Renal pelvis (tissue), 12 donors: ENCODE measurements around the gene CT47C1. TPM values are rescaled to one million over a fixed set of nuclear protein-coding genes. Genes with fewer than 3 reads are reported as not detected.
"Not testable (repeated sequence)": the region's sequence is repeated elsewhere in the genome, so short reads cannot be mapped to it uniquely, and the experiment has no call there.

Source experiments
- DNase-seq: peaks from one replicate; pipeline ENCODE4 v3.0.0-alpha.2; 2013
- long read RNA-seq, 16 experiments: transcript quantifications; one replicate each; lab custom pipeline, GENCODE V29; 2026
- polyA plus RNA-seq, 3 donors: library from polyadenylated mRNA; unstranded; fragments of 120-200 nt; gene quantifications; one replicate each; pipeline ENCODE4 v1.2.1, GENCODE V29; 2013; ENCODE audit not compliant: insufficient read length in 3 of 3

The CT47C1 gene
- not detected for polyA plus RNA-seq
- long read RNA-seq, donor 1: 0 reads
- long read RNA-seq, donor 2: 0 reads
- long read RNA-seq, donor 3: 0 reads
- long read RNA-seq, donor 4: 0 reads
- long read RNA-seq, donor 5: 0 reads
- long read RNA-seq, donor 6: 0 reads
- long read RNA-seq, donor 7: 0 reads
- long read RNA-seq, donor 8: 0 reads
- long read RNA-seq, donor 9: 0 reads
- long read RNA-seq, donor 10: 0 reads
- long read RNA-seq, donor 11: 0 reads
- long read RNA-seq, donor 12: 0 reads
- long read RNA-seq, donor 13: 0 reads
- long read RNA-seq, donor 14: 0 reads
- long read RNA-seq, donor 15: 0 reads
- long read RNA-seq, donor 16: 0 reads

- no peak for DNase-seq
Measured at GRCh38 chrX:119072744-119073143, at the start of gene CT47C1. CT47C1 (plus strand) TSS chrX:119072993; CDS start chrX:119073226, 233 bp downstream.

- no peak for DNase-seq
Measured at GRCh38 chrX:119025900-119026299, 46.9 kb upstream of the CT47C1 start.

GRCh38 chrX:119026344-119026743 is 46.4 kb upstream of the CT47C1 start:
- not testable (repeated sequence) for DNase-seq

- not testable (repeated sequence) for DNase-seq
Measured at GRCh38 chrX:119027960-119028732, 44.6 kb upstream of the CT47C1 start.

GRCh38 chrX:119028733-119029330 is 44.0 kb upstream of the CT47C1 start:
- no peak for DNase-seq

- DNase-seq: not testable (repeated sequence)
Measured at GRCh38 chrX:119029656-119030055, 43.1 kb upstream of the CT47C1 start.

- DNase-seq: no peak
Measured at GRCh38 chrX:119030990-119031389, 41.8 kb upstream of the CT47C1 start.

- no peak for DNase-seq
Measured at GRCh38 chrX:119036107-119037029, 36.4 kb upstream of the CT47C1 start.

- no peak for DNase-seq
Measured at GRCh38 chrX:119040432-119040831, 32.4 kb upstream of the CT47C1 start.

GRCh38 chrX:119041175-119041574 is 31.6 kb upstream of the CT47C1 start:
- peak; percentile 10 for DNase-seq

GRCh38 chrX:119042040-119042439 is 30.8 kb upstream of the CT47C1 start:
- DNase-seq: no peak

GRCh38 chrX:119042996-119043395 is 29.8 kb upstream of the CT47C1 start:
- DNase-seq: no peak

GRCh38 chrX:119045884-119046283 is 26.9 kb upstream of the CT47C1 start:
- no peak for DNase-seq

- no peak for DNase-seq
Measured at GRCh38 chrX:119055687-119056086, 17.1 kb upstream of the CT47C1 start.

GRCh38 chrX:119062750-119063374 is 9.9 kb upstream of the CT47C1 start:
- DNase-seq: no peak

GRCh38 chrX:119063428-119063827 is 9.4 kb upstream of the CT47C1 start:
- no peak for DNase-seq

- DNase-seq: peak; percentile 37
Measured at GRCh38 chrX:119067023-119067739, 5.6 kb upstream of the CT47C1 start.

- DNase-seq: no peak
Measured at GRCh38 chrX:119069128-119069527, 3.7 kb upstream of the CT47C1 start.

GRCh38 chrX:119069762-119070161 is 3.0 kb upstream of the CT47C1 start:
- DNase-seq: no peak

GRCh38 chrX:119071381-119071780 is 1.4 kb upstream of the CT47C1 start:
- DNase-seq: no peak
